GM12864 (cell line): ENCODE data around the gene ABHD5.

Experiments used
- DNase-seq: peaks from one replicate; pipeline ENCODE4 v3.0.0-alpha.2; 2011; ENCODE audit warnings: low read depth
- H3K4me3 ChIP-seq: 2 replicates; pipeline ENCODE4 v1.5.1; 2011; ENCODE audit warnings: mild to moderate bottlenecking, low read depth, low read length, control low read depth
- CTCF ChIP-seq: IDR thresholded peaks from 2 replicates; pipeline ENCODE4 v1.5.1; 2011; ENCODE audit warnings: low read depth, mild to moderate bottlenecking, moderate library complexity, low read length, control low read depth, inconsistent platforms; ENCODE audit errors: missing control alignments

Gene ABHD5

DNA sequence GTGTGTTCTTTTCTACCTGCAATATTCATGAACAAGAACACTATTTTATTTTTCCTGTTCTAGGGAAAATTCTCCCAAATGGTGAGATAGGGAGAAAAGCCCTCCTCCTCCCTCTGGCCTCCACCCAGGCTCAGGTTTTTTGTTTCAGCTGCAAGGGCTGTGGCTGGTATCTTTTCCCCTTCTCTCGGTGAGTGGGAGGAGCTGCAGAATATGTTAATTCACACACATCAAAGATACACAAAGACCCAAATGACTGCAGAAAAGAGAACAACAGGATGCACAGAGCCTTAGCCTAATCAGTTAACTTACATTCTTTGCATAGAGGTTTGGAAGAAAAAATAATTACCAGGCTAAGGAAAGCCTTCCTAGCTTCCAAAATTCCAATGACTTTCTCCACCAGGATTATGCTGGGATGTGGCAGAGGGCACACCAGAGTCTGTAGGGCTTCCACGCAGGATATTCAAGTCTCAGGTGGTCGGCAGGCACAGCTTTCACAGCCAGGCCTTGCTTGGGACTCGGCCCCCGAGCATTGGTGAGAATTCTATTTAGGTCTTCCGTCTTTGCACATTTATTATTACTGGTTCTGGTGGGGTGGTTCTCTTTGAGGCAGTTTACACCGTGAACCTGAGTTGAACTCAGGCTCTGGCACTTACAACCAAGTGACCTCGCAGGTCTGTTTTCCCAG lies 64.9 kb downstream of the ABHD5 start:
- DNase-seq: no peak
- H3K4me3 ChIP-seq: no peak overlapping the region
- TF ChIP-seq CTCF: no peak

DNA sequence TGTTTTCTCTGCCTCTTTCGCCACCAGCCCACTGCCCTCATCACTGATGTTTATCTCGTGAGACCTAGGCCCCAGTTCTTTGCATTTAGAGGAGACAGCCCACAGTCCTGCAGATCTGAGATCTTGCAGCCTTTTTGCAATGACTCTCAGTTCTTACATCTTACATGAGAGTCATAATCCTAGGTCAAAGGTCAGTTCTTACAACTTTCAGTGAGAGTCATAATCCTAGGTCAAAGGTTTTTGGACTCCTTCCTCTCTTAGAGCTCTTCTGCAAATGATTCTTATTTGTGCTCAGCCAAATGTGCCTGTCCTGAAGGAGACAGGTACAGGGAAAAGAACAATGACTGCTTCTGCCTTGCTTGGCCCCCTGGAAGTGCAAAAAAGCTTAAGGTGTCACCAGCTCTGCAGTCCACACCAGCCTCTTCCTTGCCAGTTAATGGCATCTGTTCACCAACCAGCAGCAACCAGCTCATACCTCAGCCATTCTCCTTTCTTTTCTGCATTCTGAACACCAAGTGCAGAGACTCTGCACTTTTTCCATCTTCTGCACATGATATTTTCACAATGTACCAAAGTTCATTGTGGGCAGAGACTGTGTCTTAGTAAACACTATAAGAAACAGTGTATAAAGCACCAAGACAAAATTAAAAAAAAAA lies 67.1 kb downstream of the ABHD5 start:
- DNase-seq: no peak
- H3K4me3 ChIP-seq: no peak overlapping the region
- TF ChIP-seq CTCF: no peak

DNA sequence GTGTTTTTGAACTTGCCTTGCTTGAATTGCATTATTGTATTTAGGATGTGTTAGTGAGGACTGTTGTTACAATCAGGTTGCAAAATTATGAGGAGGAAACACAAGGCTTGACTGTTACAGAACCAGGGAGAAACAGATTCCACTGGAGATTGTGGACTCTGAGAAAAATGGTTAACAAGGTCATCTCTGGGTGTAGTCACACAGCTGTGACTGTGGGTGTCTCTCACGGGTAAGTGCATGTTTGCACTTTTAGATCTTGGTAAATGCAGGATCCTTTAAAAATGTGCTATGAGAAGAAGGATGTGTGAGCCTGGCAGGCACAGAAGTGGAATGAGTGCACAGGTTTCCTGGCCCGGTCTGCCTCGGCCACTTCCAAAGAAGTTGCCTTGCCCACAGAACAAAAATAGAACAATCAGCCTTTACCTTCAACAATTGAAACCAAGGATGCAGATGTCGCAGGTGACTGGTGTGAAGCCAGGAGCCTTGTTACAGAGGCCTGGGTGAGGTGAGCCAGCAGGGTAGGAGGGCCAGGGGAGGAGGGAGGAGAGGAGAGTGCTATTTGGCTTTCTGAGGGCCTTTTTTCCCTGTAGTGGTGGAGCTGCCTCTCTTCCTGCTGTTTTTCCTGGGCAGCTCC lies 68.0 kb downstream of the ABHD5 start:
- H3K4me3 ChIP-seq: no peak overlapping the region
- DNase-seq: no peak
- TF ChIP-seq CTCF: no peak

DNA sequence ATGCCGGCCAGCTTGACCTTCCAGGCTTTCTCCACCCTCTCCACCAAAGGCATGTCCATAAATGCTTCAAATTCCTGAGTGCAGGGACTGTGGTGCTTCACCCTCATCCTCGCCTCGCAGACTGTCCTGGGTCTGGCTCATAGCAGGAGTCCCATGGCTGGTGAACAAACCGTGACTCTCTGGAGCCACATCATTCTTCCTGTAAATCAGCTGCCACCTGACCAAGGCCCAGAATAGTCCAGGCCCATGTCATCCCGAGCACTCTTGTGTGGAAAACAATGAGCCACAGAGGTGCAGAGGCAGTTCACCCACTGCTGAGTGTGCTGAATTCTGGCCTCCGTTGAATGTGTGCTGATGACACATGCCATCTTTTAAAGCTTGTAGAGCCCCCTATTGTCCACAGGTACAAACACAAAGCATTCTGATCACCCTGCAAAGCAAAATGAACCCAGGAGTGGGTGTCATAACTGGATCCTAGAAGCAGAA lies 68.6 kb downstream of the ABHD5 start:
- peak; percentile 17 for TF ChIP-seq CTCF
- DNase-seq: no peak
- no peak overlapping the region for H3K4me3 ChIP-seq

GRCh38 chr3:43759938-43760337 lies 69.2 kb downstream of the ABHD5 start:
- no peak for DNase-seq
- no peak for TF ChIP-seq CTCF
- H3K4me3 ChIP-seq: no peak overlapping the region

DNA sequence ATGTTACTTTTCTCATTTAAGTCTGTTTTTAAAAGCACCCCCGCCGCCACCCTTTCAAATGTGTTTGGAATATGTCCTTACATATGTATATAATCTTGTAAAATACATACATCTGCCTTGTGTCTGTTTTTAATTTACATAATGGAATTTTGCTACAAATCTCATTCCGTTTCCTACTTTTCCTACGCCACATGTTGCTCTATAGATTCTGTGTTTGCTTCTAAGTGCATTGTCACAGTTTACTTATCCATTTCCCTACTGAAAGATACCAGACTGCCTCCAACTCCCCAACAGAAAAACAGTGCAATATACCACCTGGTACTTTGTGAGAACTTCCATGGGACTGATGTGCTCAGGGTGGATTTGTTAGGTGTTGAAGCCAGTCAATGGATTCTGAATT lies 70.2 kb downstream of the ABHD5 start:
- TF ChIP-seq CTCF: no peak
- no peak for DNase-seq
- no peak overlapping the region for H3K4me3 ChIP-seq

GRCh38 chr3:43762451-43762850 lies 71.7 kb downstream of the ABHD5 start:
- no peak overlapping the region for H3K4me3 ChIP-seq
- no peak for TF ChIP-seq CTCF
- no peak for DNase-seq
